Fibroblast of skin of left quadriceps (primary cell): ENCODE data around the gene SLC2A13.
"Not testable (repeated sequence)": the region's sequence is repeated elsewhere in the genome, so short reads cannot be mapped to it uniquely, and the experiment has no call there.

Source experiments
- DNase-seq, 2 experiments: peaks; one replicate each; pipeline ENCODE4 v3.0.0-alpha.2; 2013; ENCODE audit warnings: low read depth in 2 of 2

The SLC2A13 gene

GRCh38 chr12:40038619-40039018, 67.3 kb downstream of the SLC2A13 start:
- no peak for DNase-seq

- DNase-seq, result no peak
These were observed 71.2 kb downstream of the SLC2A13 start for GRCh38 chr12:40034712-40035111.

GRCh38 chr12:40034156-40034555, 71.7 kb downstream of the SLC2A13 start:
- DNase-seq, result no peak

- DNase-seq, result no peak
These were observed 72.6 kb downstream of the SLC2A13 start for GRCh38 chr12:40033242-40033630.

GRCh38 chr12:40032433-40033241, 73.2 kb downstream of the SLC2A13 start:
- no peak for DNase-seq

- no peak for DNase-seq
These were observed 73.9 kb downstream of the SLC2A13 start for GRCh38 chr12:40031965-40032364.

- DNase-seq, result not testable (repeated sequence)
These were observed 74.9 kb downstream of the SLC2A13 start for GRCh38 chr12:40030970-40031369.

GRCh38 chr12:40028296-40028695, 77.6 kb downstream of the SLC2A13 start:
- no peak for DNase-seq

GRCh38 chr12:40022850-40023249, 83.0 kb downstream of the SLC2A13 start:
- DNase-seq, result no peak

GRCh38 chr12:40020261-40020691, 85.6 kb downstream of the SLC2A13 start:
- DNase-seq, result no peak

- DNase-seq, result no peak
These were observed 88.4 kb downstream of the SLC2A13 start for GRCh38 chr12:40017488-40017887.

- peak; percentile 7 to 9 for DNase-seq
These were observed 88.9 kb downstream of the SLC2A13 start for GRCh38 chr12:40016980-40017379.

- no peak for DNase-seq
These were observed 90.0 kb downstream of the SLC2A13 start for GRCh38 chr12:40015881-40016280.

GRCh38 chr12:40015345-40015744, 90.5 kb downstream of the SLC2A13 start:
- DNase-seq, result no peak

GRCh38 chr12:40013847-40014246, 92.0 kb downstream of the SLC2A13 start:
- no peak for DNase-seq

- DNase-seq, result no peak
These were observed 92.6 kb downstream of the SLC2A13 start for GRCh38 chr12:40013292-40013691.

GRCh38 chr12:40012711-40013110, 93.2 kb downstream of the SLC2A13 start:
- DNase-seq, result no peak

- no peak for DNase-seq
These were observed 94.1 kb downstream of the SLC2A13 start for GRCh38 chr12:40011775-40012129.

- DNase-seq, result peak; percentile 37 to 44
These were observed 94.7 kb downstream of the SLC2A13 start for GRCh38 chr12:40010899-40011774.

- no peak for DNase-seq
These were observed 103.4 kb downstream of the SLC2A13 start for GRCh38 chr12:40002178-40003169.

GRCh38 chr12:40001406-40001805, 104.5 kb downstream of the SLC2A13 start:
- DNase-seq, result no peak

GRCh38 chr12:40000884-40001283, 105.0 kb downstream of the SLC2A13 start:
- no peak for DNase-seq
